ENCODE results near the gene COLGALT1.
"Not testable (repeated sequence)": the region's sequence is repeated elsewhere in the genome, so short reads cannot be mapped to it uniquely, and the experiment has no call there.

The COLGALT1 gene

DNA sequence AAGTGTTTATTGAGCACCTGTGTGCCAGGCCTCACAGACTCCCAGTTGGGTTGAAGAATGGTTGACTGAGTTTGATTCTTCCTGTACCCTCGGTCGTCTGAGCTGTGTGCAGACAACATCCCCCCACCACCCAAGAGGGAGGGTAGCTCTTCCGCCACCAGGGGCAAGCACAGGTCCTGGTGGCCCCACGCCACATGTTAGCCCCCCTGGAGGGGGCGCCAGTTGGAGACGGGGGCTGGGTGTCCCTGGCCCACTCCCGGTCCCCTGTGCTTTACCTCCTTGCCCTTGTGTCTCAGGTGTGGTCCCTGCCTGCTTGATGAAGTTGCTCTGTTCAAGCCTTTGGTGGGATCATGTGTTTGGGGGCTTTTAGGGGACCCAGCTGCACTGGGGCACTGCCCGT lies 27.2 kb downstream of the COLGALT1 start:
- TF ChIP-seq POLR2AphosphoS5 (IDR thresholded peaks at IDR 0.05; ENCODE audit: low read depth) (no peak; the same call in 1 of the 2 replicates), SPI1 (IDR thresholded peaks at IDR 0.05; ENCODE audit: borderline replicate concordance, low read depth) (no peak), GABPA (IDR thresholded peaks at IDR 0.05; ENCODE audit: low read depth) (no peak)
- TF ChIP-seq, protein P1, sequence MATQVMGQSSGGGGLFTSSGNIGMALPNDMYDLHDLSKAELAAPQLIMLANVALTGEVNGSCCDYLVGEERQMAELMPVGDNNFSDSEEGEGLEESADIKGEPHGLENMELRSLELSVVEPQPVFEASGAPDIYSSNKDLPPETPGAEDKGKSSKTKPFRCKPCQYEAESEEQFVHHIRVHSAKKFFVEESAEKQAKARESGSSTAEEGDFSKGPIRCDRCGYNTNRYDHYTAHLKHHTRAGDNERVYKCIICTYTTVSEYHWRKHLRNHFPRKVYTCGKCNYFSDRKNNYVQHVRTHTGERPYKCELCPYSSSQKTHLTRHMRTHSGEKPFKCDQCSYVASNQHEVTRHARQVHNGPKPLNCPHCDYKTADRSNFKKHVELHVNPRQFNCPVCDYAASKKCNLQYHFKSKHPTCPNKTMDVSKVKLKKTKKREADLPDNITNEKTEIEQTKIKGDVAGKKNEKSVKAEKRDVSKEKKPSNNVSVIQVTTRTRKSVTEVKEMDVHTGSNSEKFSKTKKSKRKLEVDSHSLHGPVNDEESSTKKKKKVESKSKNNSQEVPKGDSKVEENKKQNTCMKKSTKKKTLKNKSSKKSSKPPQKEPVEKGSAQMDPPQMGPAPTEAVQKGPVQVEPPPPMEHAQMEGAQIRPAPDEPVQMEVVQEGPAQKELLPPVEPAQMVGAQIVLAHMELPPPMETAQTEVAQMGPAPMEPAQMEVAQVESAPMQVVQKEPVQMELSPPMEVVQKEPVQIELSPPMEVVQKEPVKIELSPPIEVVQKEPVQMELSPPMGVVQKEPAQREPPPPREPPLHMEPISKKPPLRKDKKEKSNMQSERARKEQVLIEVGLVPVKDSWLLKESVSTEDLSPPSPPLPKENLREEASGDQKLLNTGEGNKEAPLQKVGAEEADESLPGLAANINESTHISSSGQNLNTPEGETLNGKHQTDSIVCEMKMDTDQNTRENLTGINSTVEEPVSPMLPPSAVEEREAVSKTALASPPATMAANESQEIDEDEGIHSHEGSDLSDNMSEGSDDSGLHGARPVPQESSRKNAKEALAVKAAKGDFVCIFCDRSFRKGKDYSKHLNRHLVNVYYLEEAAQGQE (IDR thresholded peaks at IDR 0.05; ENCODE audit: insufficient replicate concordance, low read depth): no peak
- TF ChIP-seq, protein P2, sequence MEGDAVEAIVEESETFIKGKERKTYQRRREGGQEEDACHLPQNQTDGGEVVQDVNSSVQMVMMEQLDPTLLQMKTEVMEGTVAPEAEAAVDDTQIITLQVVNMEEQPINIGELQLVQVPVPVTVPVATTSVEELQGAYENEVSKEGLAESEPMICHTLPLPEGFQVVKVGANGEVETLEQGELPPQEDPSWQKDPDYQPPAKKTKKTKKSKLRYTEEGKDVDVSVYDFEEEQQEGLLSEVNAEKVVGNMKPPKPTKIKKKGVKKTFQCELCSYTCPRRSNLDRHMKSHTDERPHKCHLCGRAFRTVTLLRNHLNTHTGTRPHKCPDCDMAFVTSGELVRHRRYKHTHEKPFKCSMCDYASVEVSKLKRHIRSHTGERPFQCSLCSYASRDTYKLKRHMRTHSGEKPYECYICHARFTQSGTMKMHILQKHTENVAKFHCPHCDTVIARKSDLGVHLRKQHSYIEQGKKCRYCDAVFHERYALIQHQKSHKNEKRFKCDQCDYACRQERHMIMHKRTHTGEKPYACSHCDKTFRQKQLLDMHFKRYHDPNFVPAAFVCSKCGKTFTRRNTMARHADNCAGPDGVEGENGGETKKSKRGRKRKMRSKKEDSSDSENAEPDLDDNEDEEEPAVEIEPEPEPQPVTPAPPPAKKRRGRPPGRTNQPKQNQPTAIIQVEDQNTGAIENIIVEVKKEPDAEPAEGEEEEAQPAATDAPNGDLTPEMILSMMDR (IDR thresholded peaks at IDR 0.05; ENCODE audit: insufficient read depth, low read length): no peak
- Histone ChIP-seq H3K27me3 (ENCODE audit: insufficient read depth, poor library complexity, severe bottlenecking) (no peaks in the 10 kb centered on the region), H3K27ac (replicated peaks) (no peak overlapping the region), H3K4me3 (replicated peaks; ENCODE audit: insufficient read depth, low read length) (no peak overlapping the region)
- no peak for DNase-seq (ENCODE audit: low read depth in 1 of 2, low spot score in 1 of 2)

DNA sequence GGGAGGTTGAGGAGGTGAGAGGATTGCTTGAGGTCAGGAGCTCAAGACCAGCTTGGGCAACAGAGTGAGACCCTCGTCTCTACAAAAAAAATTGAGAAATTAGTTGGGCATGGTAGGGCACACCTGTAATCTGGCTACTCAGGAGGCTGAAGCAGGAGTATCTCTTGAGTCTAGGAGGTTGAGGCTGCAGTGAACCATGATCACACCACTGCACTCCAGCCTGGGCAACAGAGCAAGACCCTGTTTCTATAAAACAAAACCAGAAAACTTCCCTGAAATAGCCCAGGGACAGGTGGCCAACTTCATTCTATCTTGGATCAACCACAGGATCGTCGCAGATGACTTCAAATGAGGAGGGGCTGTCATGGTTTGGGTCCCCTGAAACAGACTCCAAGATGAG lies 28.7 kb downstream of the COLGALT1 start:
- Histone ChIP-seq H3K27me3 (ENCODE audit: insufficient read depth, poor library complexity, severe bottlenecking) (no peaks in the 10 kb centered on the region), H3K4me3 (replicated peaks; ENCODE audit: insufficient read depth, low read length) (no peak overlapping the region), H3K27ac (replicated peaks) (no peak overlapping the region)
- no peak for DNase-seq (ENCODE audit: low read depth in 1 of 2, low spot score in 1 of 2)
- TF ChIP-seq, protein P1 (IDR thresholded peaks at IDR 0.05; ENCODE audit: insufficient replicate concordance, low read depth): no peak
- TF ChIP-seq, protein P2 (IDR thresholded peaks at IDR 0.05; ENCODE audit: insufficient read depth, low read length): no peak
- TF ChIP-seq POLR2AphosphoS5 (IDR thresholded peaks at IDR 0.05; ENCODE audit: low read depth): no peak
- TF ChIP-seq GABPA (IDR thresholded peaks at IDR 0.05; ENCODE audit: low read depth): no peak
- TF ChIP-seq SPI1 (IDR thresholded peaks at IDR 0.05; ENCODE audit: borderline replicate concordance, low read depth): no peak

DNA sequence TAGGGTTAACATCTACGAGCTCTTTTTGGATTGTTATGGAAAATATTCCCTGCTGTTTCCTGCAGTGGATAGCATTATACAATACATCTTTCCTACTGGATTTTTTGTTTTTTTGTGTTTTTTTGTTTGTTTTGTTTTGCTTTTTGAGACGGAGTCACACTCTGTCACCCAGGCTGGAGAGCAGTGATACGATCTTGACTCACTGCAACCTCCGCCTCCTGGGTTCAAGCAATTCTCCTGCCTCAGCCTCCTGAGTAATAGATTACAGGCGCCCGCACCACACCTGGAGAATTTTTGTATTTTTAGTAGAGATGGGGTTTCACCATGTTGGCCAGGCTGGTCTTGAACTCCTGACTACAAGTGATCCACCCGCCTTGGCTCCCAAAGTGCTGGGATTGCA lies 29.9 kb downstream of the COLGALT1 start:
- H3K27ac ChIP-seq (replicated peaks); H3K4me3 ChIP-seq (replicated peaks; ENCODE audit: insufficient read depth, low read length); DNase-seq (ENCODE audit: low read depth in 1 of 2, low spot score in 1 of 2); H3K27me3 ChIP-seq (ENCODE audit: insufficient read depth, poor library complexity, severe bottlenecking): not testable (repeated sequence)

DNA sequence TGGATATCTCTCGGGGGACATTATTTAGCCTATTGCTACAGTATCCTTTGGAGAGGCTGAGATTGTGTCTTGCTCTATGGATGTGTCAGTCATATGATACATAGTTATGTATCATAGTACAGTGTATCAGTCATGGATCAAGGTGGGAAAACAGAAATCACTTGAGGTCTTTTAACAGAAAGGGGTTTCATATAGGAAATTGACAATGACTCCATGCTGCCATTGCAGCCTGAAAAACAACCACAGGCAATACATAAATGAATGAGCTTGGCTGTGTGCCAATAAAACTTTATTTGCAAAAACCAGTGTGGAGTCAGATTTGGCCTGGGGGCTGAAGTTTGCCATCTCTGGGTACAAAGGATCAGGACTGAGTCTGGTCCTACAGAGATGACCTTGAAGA lies 35.4 kb downstream of the COLGALT1 start:
- H3K27ac ChIP-seq (replicated peaks): no peak overlapping the region
- no peak for DNase-seq (ENCODE audit: low read depth in 1 of 2, low spot score in 1 of 2)
- peaks cover 2% of the 10 kb centered on the region for H3K27me3 ChIP-seq (ENCODE audit: insufficient read depth, poor library complexity, severe bottlenecking)
- H3K4me3 ChIP-seq (replicated peaks; ENCODE audit: insufficient read depth, low read length): no peak overlapping the region
- TF ChIP-seq SPI1 (IDR thresholded peaks at IDR 0.05; ENCODE audit: borderline replicate concordance, low read depth): no peak
- no peak for TF ChIP-seq POLR2AphosphoS5 (IDR thresholded peaks at IDR 0.05; ENCODE audit: low read depth)
- no peak for TF ChIP-seq GABPA (IDR thresholded peaks at IDR 0.05; ENCODE audit: low read depth)
- TF ChIP-seq, protein P2 (IDR thresholded peaks at IDR 0.05; ENCODE audit: insufficient read depth, low read length): no peak
- TF ChIP-seq, protein P1 (IDR thresholded peaks at IDR 0.05; ENCODE audit: insufficient replicate concordance, low read depth): no peak

DNA sequence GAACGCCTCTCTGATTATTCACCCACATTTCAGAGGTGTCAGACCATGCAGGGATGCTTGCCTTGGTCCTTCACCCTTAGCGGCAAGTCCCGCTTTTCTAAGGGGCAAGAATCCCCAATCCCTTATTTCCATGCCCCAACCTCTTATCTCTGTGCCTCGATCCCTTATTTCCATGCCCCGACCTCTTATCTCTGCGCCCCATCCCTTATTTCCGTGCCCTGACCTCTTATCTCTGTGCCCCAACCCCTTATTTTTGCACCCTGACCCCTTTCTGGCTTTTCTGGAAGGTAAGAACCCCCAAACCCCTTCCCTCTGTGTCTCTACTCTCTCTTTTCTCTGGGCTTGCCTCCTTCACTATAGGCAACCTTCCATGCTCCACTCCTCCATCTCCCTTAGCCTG lies 38.8 kb downstream of the COLGALT1 start:
- not testable (repeated sequence) for H3K27ac ChIP-seq (replicated peaks); DNase-seq (ENCODE audit: low read depth in 1 of 2, low spot score in 1 of 2); H3K4me3 ChIP-seq (replicated peaks; ENCODE audit: insufficient read depth, low read length); H3K27me3 ChIP-seq (ENCODE audit: insufficient read depth, poor library complexity, severe bottlenecking)

DNA sequence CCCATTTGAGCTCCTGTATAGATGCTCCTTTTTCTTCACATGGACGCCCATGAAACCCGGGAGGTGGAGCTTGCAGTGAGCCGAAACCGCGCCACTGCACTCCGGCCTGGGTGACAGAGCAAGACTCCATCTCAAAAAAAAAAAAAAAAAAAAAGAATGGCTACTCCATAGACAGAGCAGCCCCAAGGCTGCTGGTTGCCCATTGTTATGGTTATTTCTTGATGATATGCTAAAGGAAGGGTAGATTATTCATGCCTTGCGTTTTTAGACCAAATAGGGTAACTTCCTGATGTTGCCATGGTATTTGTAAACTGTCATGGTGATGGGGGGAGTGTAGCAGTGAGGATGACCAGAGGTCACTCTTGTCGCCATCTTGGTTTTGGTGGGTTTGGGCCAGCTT lies 42.6 kb downstream of the COLGALT1 start:
- not testable (repeated sequence) for H3K27me3 ChIP-seq (ENCODE audit: insufficient read depth, poor library complexity, severe bottlenecking)

More for the DNA sequence above, 42.6 kb downstream of the COLGALT1 start:
- H3K4me3 ChIP-seq (replicated peaks; ENCODE audit: insufficient read depth, low read length); DNase-seq (ENCODE audit: low read depth in 1 of 2, low spot score in 1 of 2); H3K27ac ChIP-seq (replicated peaks): not testable (repeated sequence)

Data from HL-60 (cell line).